Activated T-helper 17 cell treated with anti-CD3 and anti-CD28 coated beads, Interleukin-2, amount 50 U/mL, for 72 hours (primary cell): ENCODE data around the gene CEP104. TPM values are rescaled to one million over a fixed set of nuclear protein-coding genes. Genes with fewer than 3 reads are reported as not detected.

Experiments
- ATAC-seq: fragments of 150-1000 bp; cut with Tn5 transposase; replicated peaks from 2 replicates; pipeline ENCODE4 v1.10.0; 2021; ENCODE audit warnings: mild to moderate bottlenecking, moderate library complexity
- H3K27ac Mint-ChIP-seq: one replicate; pipeline ENCODE4 v1.8.0; 2022; ENCODE audit warnings: mixed read lengths
- H3K27me3 Mint-ChIP-seq: one replicate; pipeline ENCODE4 v1.8.0; 2022; ENCODE audit warnings: mixed read lengths
- H3K36me3 Mint-ChIP-seq: one replicate; pipeline ENCODE4 v1.8.0; 2022; ENCODE audit warnings: low read depth, mild to moderate bottlenecking, mixed read lengths
- H3K4me1 Mint-ChIP-seq: one replicate; pipeline ENCODE4 v1.8.0; 2022; ENCODE audit warnings: mixed read lengths
- H3K4me3 Mint-ChIP-seq: one replicate; pipeline ENCODE4 v1.8.0; 2022; ENCODE audit warnings: mild to moderate bottlenecking, mixed read lengths
- H3K9me3 Mint-ChIP-seq: one replicate; pipeline ENCODE4 v1.8.0; 2022; ENCODE audit warnings: mixed read lengths
- total RNA-seq, 2 donors: library from RNA; stranded (reverse); gene quantifications; one replicate each; pipeline ENCODE4 v1.2.3, GENCODE V29; 2022

Gene CEP104
- total RNA-seq, 2 donors from 2014 or later, result 17.8 to 39.4 TPM

GRCh38 chr1:3773572-3774275, 83.3 kb downstream of the CEP104 start:
- ATAC-seq, result no peak
- no peak overlapping the region for H3K27ac Mint-ChIP-seq
- H3K36me3 Mint-ChIP-seq, result no peaks in the 10 kb centered on the region
- H3K4me1 Mint-ChIP-seq, result no peaks in the 10 kb centered on the region
- no peaks in the 10 kb centered on the region for H3K9me3 Mint-ChIP-seq
- H3K4me3 Mint-ChIP-seq, result peak overlapping the region; percentile 45
- no peaks in the 10 kb centered on the region for H3K27me3 Mint-ChIP-seq

- Mint-ChIP-seq H3K9me3 (no peaks in the 10 kb centered on the region), H3K4me1 (no peaks in the 10 kb centered on the region), H3K27me3 (no peaks in the 10 kb centered on the region), H3K27ac (no peak within 1 kb of the TSS), H3K36me3 (no peaks in the 10 kb centered on the region), H3K4me3 (peak within 1 kb of the TSS; percentile 76)
- no peak for ATAC-seq
These were observed 84.1 kb downstream of the CEP104 start, which contains the start of gene SMIM1 for GRCh38 chr1:3772715-3773571. SMIM1 (plus strand) TSS chr1:3772749; CDS start chr1:3775374, 2,625 bp downstream.

GRCh38 chr1:3772027-3772714, 84.8 kb downstream of the CEP104 start:
- Mint-ChIP-seq H3K4me3 (peak overlapping the region; percentile 76), H3K4me1 (no peaks in the 10 kb centered on the region), H3K27ac (no peak overlapping the region), H3K9me3 (no peaks in the 10 kb centered on the region), H3K27me3 (no peaks in the 10 kb centered on the region), H3K36me3 (no peaks in the 10 kb centered on the region)
- peak; percentile 80 for ATAC-seq

- no peak for ATAC-seq
- Mint-ChIP-seq H3K9me3 (no peaks in the 10 kb centered on the region), H3K4me1 (no peaks in the 10 kb centered on the region), H3K27ac (no peak overlapping the region), H3K36me3 (no peaks in the 10 kb centered on the region), H3K27me3 (no peaks in the 10 kb centered on the region), H3K4me3 (peak overlapping the region; percentile 76)
These were observed 85.6 kb downstream of the CEP104 start for GRCh38 chr1:3771108-3772026.

GRCh38 chr1:3770047-3770765, 86.8 kb downstream of the CEP104 start:
- no peaks in the 10 kb centered on the region for H3K27me3 Mint-ChIP-seq
- no peaks in the 10 kb centered on the region for H3K9me3 Mint-ChIP-seq
- peak overlapping the region; percentile 76 for H3K4me3 Mint-ChIP-seq
- H3K27ac Mint-ChIP-seq, result no peak overlapping the region
- no peaks in the 10 kb centered on the region for H3K36me3 Mint-ChIP-seq
- no peaks in the 10 kb centered on the region for H3K4me1 Mint-ChIP-seq
- no peak for ATAC-seq

- no peak for ATAC-seq
- Mint-ChIP-seq H3K27ac (no peak overlapping the region), H3K36me3 (no peaks in the 10 kb centered on the region), H3K27me3 (peaks cover 5% of the 10 kb centered on the region), H3K9me3 (no peaks in the 10 kb centered on the region), H3K4me3 (no peak overlapping the region), H3K4me1 (no peaks in the 10 kb centered on the region)
These were observed 88.1 kb downstream of the CEP104 start for GRCh38 chr1:3768811-3769390.

GRCh38 chr1:3767328-3767925, 89.6 kb downstream of the CEP104 start:
- Mint-ChIP-seq H3K9me3 (no peaks in the 10 kb centered on the region), H3K4me3 (no peak overlapping the region), H3K36me3 (no peaks in the 10 kb centered on the region), H3K4me1 (no peaks in the 10 kb centered on the region), H3K27ac (no peak overlapping the region), H3K27me3 (peaks cover 5% of the 10 kb centered on the region)
- no peak for ATAC-seq

- peaks cover 21% of the 10 kb centered on the region for H3K27me3 Mint-ChIP-seq
- no peak overlapping the region for H3K27ac Mint-ChIP-seq
- no peaks in the 10 kb centered on the region for H3K36me3 Mint-ChIP-seq
- H3K4me1 Mint-ChIP-seq, result no peaks in the 10 kb centered on the region
- H3K4me3 Mint-ChIP-seq, result no peak overlapping the region
- no peaks in the 10 kb centered on the region for H3K9me3 Mint-ChIP-seq
- ATAC-seq, result no peak
These were observed 93.5 kb downstream of the CEP104 start for GRCh38 chr1:3763351-3764125.

- no peak for ATAC-seq
- Mint-ChIP-seq H3K27ac (no peak overlapping the region), H3K4me1 (no peaks in the 10 kb centered on the region), H3K27me3 (peaks cover 21% of the 10 kb centered on the region), H3K9me3 (no peaks in the 10 kb centered on the region), H3K36me3 (no peaks in the 10 kb centered on the region), H3K4me3 (no peak overlapping the region)
These were observed 94.2 kb downstream of the CEP104 start for GRCh38 chr1:3762873-3763228.

- H3K27ac Mint-ChIP-seq, result no peak overlapping the region
- no peaks in the 10 kb centered on the region for H3K36me3 Mint-ChIP-seq
- no peaks in the 10 kb centered on the region for H3K4me1 Mint-ChIP-seq
- no peak for ATAC-seq
- H3K9me3 Mint-ChIP-seq, result no peaks in the 10 kb centered on the region
- peaks cover 21% of the 10 kb centered on the region for H3K27me3 Mint-ChIP-seq
- H3K4me3 Mint-ChIP-seq, result no peak overlapping the region
These were observed 94.7 kb downstream of the CEP104 start for GRCh38 chr1:3762151-3762872.
